ENCODE data around the gene CEP192.

CEP192 gene

GRCh38 chr18:13151656-13152055 is 160.5 kb downstream of the CEP192 start:
- DNase-seq = no peak

DNA sequence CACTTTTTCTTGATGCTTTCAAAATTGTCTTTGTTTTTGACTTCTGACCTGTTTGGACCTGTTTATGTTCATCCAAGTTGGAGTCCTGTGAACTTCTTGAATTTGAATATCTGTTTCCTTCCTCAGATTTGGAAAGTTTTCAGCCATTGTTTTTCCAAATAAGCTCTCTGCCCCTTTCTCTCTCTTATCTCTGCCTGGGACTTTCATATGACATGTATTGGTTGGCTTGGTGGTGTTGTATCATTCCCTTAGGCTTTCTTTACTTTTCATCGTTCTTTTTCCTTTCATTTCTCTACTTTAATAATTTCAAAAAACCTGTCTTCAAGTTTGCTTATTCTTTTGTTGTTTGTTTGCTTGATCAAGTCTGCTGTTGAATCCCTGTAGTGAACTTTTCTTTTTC is 167.3 kb downstream of the CEP192 start:
- no peak for DNase-seq

DNA sequence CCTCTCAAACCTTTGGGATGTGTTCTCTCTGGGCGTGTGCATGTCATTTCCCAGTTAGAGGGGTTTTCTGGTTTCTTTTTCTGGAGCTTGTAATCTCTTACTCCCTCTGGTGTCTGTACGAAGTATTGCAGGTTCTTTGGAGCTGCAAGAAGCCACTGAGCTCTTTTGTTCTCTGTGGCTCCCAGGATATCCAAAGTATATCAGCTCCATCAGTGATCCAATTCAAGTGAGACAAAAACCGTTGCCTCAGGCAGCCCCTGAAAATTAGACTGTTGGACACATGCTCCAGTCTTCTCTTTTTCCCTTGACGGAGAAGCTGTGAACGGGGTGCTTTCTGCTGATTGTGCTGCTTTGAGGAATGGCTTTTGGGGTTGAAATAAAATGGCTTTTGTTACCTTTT is 168.4 kb downstream of the CEP192 start:
- peak; percentile 66 for DNase-seq

- no peak for DNase-seq
Observed at GRCh38 chr18:13161276-13161899, 170.2 kb downstream of the CEP192 start.

GRCh38 chr18:13163167-13163927 is 172.2 kb downstream of the CEP192 start:
- DNase-seq = no peak

DNA sequence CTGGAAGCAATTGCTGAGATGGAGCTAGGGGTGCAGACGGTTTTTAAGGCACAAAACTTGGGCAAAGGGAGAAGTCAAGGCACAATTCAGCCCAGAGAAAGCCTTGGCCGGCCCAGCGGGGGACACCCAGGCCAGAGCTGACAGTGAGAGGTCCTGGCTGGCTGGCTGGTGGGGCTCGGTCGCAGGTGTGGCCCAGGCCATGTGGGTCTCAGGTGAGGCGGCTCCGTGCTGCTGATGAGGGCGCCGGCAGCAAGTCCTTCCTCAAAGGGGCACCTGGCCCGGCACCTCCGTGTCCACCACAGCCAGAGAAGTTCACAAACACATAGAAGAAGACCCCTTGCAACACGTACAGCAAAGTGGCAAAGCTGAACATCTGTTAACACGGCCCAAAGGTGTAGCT is 173.2 kb downstream of the CEP192 start:
- DNase-seq = no peak

GRCh38 chr18:13165636-13166423 is 174.7 kb downstream of the CEP192 start:
- DNase-seq = no peak

DNA sequence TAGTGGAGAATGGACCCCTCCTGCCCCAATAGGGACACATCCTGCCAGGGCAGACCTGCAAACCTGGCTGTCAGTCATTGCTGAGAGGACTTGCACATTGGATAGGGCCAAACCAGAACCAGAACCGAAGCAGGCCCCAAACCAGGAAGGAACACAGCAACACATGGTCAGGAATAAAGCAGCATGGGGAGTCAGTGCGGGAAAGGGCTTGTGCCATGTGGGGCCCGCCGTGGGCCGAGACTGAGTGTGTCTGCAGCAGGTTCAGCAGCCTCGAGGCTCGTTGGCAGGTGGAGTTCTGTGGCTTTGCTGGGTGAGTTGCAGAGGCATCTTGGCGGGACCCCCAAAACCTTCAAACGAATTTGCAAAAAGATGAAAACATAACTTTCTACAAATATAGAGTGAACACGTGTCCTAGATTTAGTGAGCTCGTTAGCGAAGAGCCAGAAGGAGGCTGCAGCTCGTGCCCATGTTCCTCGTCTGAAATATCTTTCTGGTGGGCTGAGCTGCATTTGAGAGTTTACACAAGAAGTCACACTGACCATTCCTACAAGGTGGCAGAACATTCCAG is 182.5 kb downstream of the CEP192 start:
- no peak for DNase-seq
